GM10248 (cell line): Measurements from ENCODE around the gene ZNF385B.

Source experiments
- CTCF ChIA-PET: fragments of 300-600 bp; sonication (Branson Sonifier 250); formaldehyde crosslinking; extraction: SDS; loops from one replicate; lab custom pipeline; 2021; ENCODE audit warnings: antibody characterized with exemption; lab: Yijun Ruan, JAX
- POLR2A ChIA-PET: fragments of 350-650 bp; sonication (Branson Sonifier 250); formaldehyde crosslinking; extraction: SDS; loops from one replicate; lab custom pipeline; 2020; ENCODE audit warnings: antibody characterized with exemption; lab: Yijun Ruan, JAX
- DNase-seq: peaks from one replicate; pipeline ENCODE4 v3.0.0; 2012; ENCODE audit errors: extremely low spot score
- CTCF ChIP-seq: IDR thresholded peaks from 2 replicates; pipeline ENCODE4 v1.5.1; 2012; ENCODE audit warnings: mild to moderate bottlenecking, low read depth; ENCODE audit errors: extremely low read depth, missing control alignments, control extremely low read depth

The ZNF385B gene

GRCh38 chr2:179861416-179862067, at the start of gene ZNF385B:
Gene ZNF385B, minus strand, starts transcription at chr2:179861612.
- POLR2A ChIA-PET: no interaction called here
- TF ChIP-seq CTCF: no peak
- CTCF ChIA-PET: no interaction called here
- peak; percentile 8 for DNase-seq

GRCh38 chr2:179910735-179911113, 49.3 kb upstream of the ZNF385B start:
- ChIA-PET POLR2A (no interaction called here), CTCF (interaction anchor here (1.7 kb wide), 1 partner anchor 12 kb away, joined by 5 read pairs; no protein-coding TSS in a partner anchor)
- no peak for TF ChIP-seq CTCF
- no peak for DNase-seq

- CTCF ChIA-PET: interaction anchor here (1.7 kb wide), 1 partner anchor 13 kb away, joined by 5 read pairs; no protein-coding TSS in a partner anchor
- no peak for TF ChIP-seq CTCF
- no peak for DNase-seq
- POLR2A ChIA-PET: no interaction called here
Measured at GRCh38 chr2:179909845-179910734, 48.7 kb upstream of the ZNF385B start.

- no peak for DNase-seq
- TF ChIP-seq CTCF: no peak
- ChIA-PET POLR2A (no interaction called here), CTCF (interaction anchor here (1.1 to 2.6 kb wide), 2 partner anchors 10 to 26 kb away, joined by 3 to 20 read pairs; no protein-coding TSS in a partner anchor)
Measured at GRCh38 chr2:179900655-179901054, 39.2 kb upstream of the ZNF385B start.

- TF ChIP-seq CTCF: no peak
- POLR2A ChIA-PET: no interaction called here
- DNase-seq: no peak
- CTCF ChIA-PET: interaction anchor here (1.1 to 2.6 kb wide), 3 partner anchors 9 to 25 kb away, joined by 3 to 20 read pairs (median 3); no protein-coding TSS in a partner anchor
Measured at GRCh38 chr2:179899666-179900065, 38.3 kb upstream of the ZNF385B start.

- DNase-seq: peak; percentile 8
- ChIA-PET POLR2A (no interaction called here), CTCF (interaction anchor here (1.0 to 2.6 kb wide), 3 partner anchors 8 to 25 kb away, joined by 3 to 20 read pairs (median 3); no protein-coding TSS in a partner anchor)
- no peak for TF ChIP-seq CTCF
Measured at GRCh38 chr2:179898873-179899272, 37.5 kb upstream of the ZNF385B start.
